Stomach (tissue), 9 donors: ENCODE results near the gene IKZF1. TPM values are rescaled to one million over a fixed set of nuclear protein-coding genes. Genes with fewer than 3 reads are reported as not detected.

Source experiments
- DNase-seq, 2 donors: peaks; one replicate each; pipeline versions ENCODE4 v3.0.0 to v3.0.0-alpha.2; 2013 to 2019
- H3K27ac ChIP-seq, 5 donors: fragments of 200-600 bp in 4 of 5; sonication (generic) in 4 of 5; one replicate each; pipeline ENCODE4 v1.5.1; 2013 to 2019; ENCODE audit warnings: mild to moderate bottlenecking in 1 of 5, moderate library complexity in 1 of 5
- H3K27me3 ChIP-seq, 3 donors: fragments of 200-600 bp; sonication (generic); one replicate each; pipeline ENCODE4 v1.5.1; 2017 to 2019; ENCODE audit warnings: mixed run types in 1 of 3
- H3K36me3 ChIP-seq, 4 donors: fragments of 200-600 bp; sonication (generic); 1 replicate in 3 of 4; 2 replicates in 1 of 4; pipeline ENCODE4 v1.5.1; 2016 to 2019
- H3K4me1 ChIP-seq, 4 donors: fragments of 200-600 bp; sonication (generic); one replicate each; pipeline ENCODE4 v1.5.1; 2016 to 2019
- H3K4me3 ChIP-seq, 4 donors: fragments of 200-600 bp; sonication (generic) in 3 of 4; one replicate each; pipeline ENCODE4 v1.5.1; 2016 to 2019; ENCODE audit warnings: mild to moderate bottlenecking in 1 of 4
- H3K9me3 ChIP-seq, 4 donors: fragments of 200-600 bp; sonication (generic); one replicate each; pipeline ENCODE4 v1.5.1; 2016 to 2019
- CTCF ChIP-seq, 7 experiments: fragments of 450-650 bp in 4 of 7; fragments of 200-600 bp in 3 of 7; sonication (generic) in 3 of 7; IDR thresholded peaks; one replicate each; pipeline ENCODE4 v1.5.1; 2016 to 2019; ENCODE audit warnings: antibody characterized with exemption in 7 of 7, control low read depth in 2 of 7, mild to moderate bottlenecking in 1 of 7
- EP300 ChIP-seq: sonication (generic); formaldehyde crosslinking; IDR thresholded peaks from one replicate; pipeline ENCODE4 v1.6.1; 2017; ENCODE audit warnings: antibody characterized with exemption
- POLR2A ChIP-seq, 4 donors: fragments of 450-650 bp; IDR thresholded peaks; one replicate each; pipeline ENCODE4 v1.6.1; 2016; ENCODE audit warnings: antibody characterized with exemption in 4 of 4, control low read depth in 2 of 4, mild to moderate bottlenecking in 1 of 4, moderate library complexity in 1 of 4
- POLR2AphosphoS5 ChIP-seq, 3 donors: sonication (generic); formaldehyde crosslinking; IDR thresholded peaks; one replicate each; pipeline ENCODE4 v1.6.1; 2016; ENCODE audit warnings: antibody characterized with exemption in 3 of 3
- WGBS, 5 donors: extraction: QIAGEN DNeasy Blood & Tissue Kit in 3 of 5; methylation state at CpG; one replicate each; pipeline versions ENCODE4 v1.1.5 to v1.1.7; 2013 to 2018; 5-methylcytosine and 5-hydroxymethylcytosine counted together
- intact Hi-C: fragments of 100-400 bp; cut with DNase I; formaldehyde crosslinking; loops from one replicate; pipeline ENCODE4 v1.15.1; 2023; ENCODE audit warnings: low total_unique reads
- polyA plus RNA-seq, 3 donors: library from polyadenylated mRNA; stranded (reverse); fragments of 200-250 nt; gene quantifications; one replicate each; pipeline ENCODE4 v1.2.3, GENCODE V29; 2013
- total RNA-seq, 5 donors: library from RNA; depleted of rRNA; stranded (reverse); fragments of >200 nt; gene quantifications; one replicate each; pipeline versions ENCODE4 v1.1.0 to v1.2.3, GENCODE V29; 2014 to 2016
- donor health status: healthy with polysubstance abuse.
- donor health status: Bipolar disorder and iron deficiency.
- donor health status: healthy.

IKZF1 gene
- total and polyA plus RNA-seq, 8 donors: 1.5 to 139 (median 9.7) TPM

GRCh38 chr7:50426280-50427045 is 121.9 kb downstream of the IKZF1 start:
- Histone ChIP-seq H3K27ac (no peak overlapping the region), H3K36me3 (no peaks in the 10 kb centered on the region), H3K4me3 (no peak overlapping the region), H3K4me1 (no peaks in the 10 kb centered on the region), H3K9me3 (no peaks in the 10 kb centered on the region), H3K27me3 (no peaks in the 10 kb centered on the region)
- 57 to 78% (median 66%) methylated on average over 4 to 5 of the region's 5 CpGs for WGBS, 5 donors
- no peak for DNase-seq
- intact Hi-C loops: no loop called here
- no peak for TF ChIP-seq POLR2AphosphoS5 (IDR thresholded peaks at IDR 0.05)
- no peak for TF ChIP-seq CTCF (IDR thresholded peaks at IDR 0.05)

GRCh38 chr7:50427518-50427917 is 123.0 kb downstream of the IKZF1 start:
- Histone ChIP-seq H3K27ac (no peak overlapping the region), H3K36me3 (no peaks in the 10 kb centered on the region), H3K27me3 (no peaks in the 10 kb centered on the region), H3K9me3 (no peaks in the 10 kb centered on the region), H3K4me3 (no peak overlapping the region), H3K4me1 (no peaks in the 10 kb centered on the region)
- TF ChIP-seq CTCF (IDR thresholded peaks at IDR 0.05): no peak
- TF ChIP-seq EP300: no peak
- no peak for TF ChIP-seq POLR2A (IDR thresholded peaks at IDR 0.05)
- TF ChIP-seq POLR2AphosphoS5 (IDR thresholded peaks at IDR 0.05): no peak
- intact Hi-C loops: no loop called here
- no peak for DNase-seq
- WGBS, 5 donors: 78 to 91% (median 86%) methylated on average over 2 of the region's 2 CpGs

DNA sequence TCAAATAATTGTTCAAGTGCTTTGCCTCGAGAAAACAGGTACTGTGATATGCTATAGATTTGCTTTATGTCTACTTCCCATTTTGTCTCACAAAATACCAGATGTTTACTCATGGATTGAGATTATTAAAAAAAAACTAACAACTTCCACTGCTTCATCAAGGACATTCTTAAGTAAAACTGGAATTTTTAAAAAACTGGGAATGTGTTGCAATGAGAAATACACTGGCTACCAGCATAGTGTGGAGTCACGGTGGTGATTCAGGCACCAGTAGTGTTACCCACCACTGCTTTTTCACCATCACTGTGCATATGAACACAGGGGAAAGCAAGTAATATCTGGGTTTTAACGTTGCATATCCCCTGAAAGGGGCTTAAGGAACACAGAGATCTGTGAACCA is 124.4 kb downstream of the IKZF1 start:
- no peak for DNase-seq
- Histone ChIP-seq H3K36me3 (no peaks in the 10 kb centered on the region), H3K4me3 (no peak overlapping the region), H3K9me3 (no peaks in the 10 kb centered on the region), H3K27ac (no peak overlapping the region), H3K27me3 (no peaks in the 10 kb centered on the region), H3K4me1 (no peaks in the 10 kb centered on the region)
- 62 to 83% (median 72%) methylated on average over 3 of the region's 3 CpGs for WGBS, 5 donors
- no peak for TF ChIP-seq POLR2AphosphoS5 (IDR thresholded peaks at IDR 0.05)
- no peak for TF ChIP-seq CTCF (IDR thresholded peaks at IDR 0.05)
- no peak for TF ChIP-seq EP300
- no peak for TF ChIP-seq POLR2A (IDR thresholded peaks at IDR 0.05)
- intact Hi-C loops: no loop called here

DNA sequence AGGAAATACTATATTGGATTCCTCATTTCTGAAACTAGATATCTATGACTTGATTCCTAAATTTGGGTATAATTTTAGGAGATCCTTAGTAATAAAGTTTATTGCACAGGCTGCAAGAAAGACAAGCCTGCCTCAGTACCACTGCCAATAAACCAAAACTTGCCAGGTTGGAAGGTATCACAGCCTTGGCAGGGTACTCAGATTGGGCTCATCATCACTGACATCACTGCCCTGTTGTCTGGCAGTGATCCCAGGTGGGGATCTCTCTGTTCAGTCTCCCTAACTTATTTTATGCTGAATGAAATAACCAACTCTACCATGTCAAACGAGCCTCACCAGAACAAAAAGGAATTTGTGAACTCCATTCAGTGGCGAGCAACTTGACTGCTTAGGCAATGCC is 126.8 kb downstream of the IKZF1 start:
- H3K4me1 ChIP-seq: no peaks in the 10 kb centered on the region
- no peak for TF ChIP-seq CTCF (IDR thresholded peaks at IDR 0.05)
- TF ChIP-seq EP300: no peak
- no peak for TF ChIP-seq POLR2AphosphoS5 (IDR thresholded peaks at IDR 0.05)
- no peak for TF ChIP-seq POLR2A (IDR thresholded peaks at IDR 0.05)
- no peaks in the 10 kb centered on the region for H3K27me3 ChIP-seq
- H3K36me3 ChIP-seq: no peaks in the 10 kb centered on the region
- DNase-seq: no peak
- 68 to 89% (median 84%) methylated on average over 2 of the region's 2 CpGs for WGBS, 5 donors
- no peaks in the 10 kb centered on the region for H3K9me3 ChIP-seq
- intact Hi-C loops: no loop called here
- no peak overlapping the region for H3K4me3 ChIP-seq
- no peak overlapping the region for H3K27ac ChIP-seq
